Right lobe of liver (tissue), 6 donors: ENCODE data around the gene PKP3. TPM values are rescaled to one million over a fixed set of nuclear protein-coding genes. Genes with fewer than 3 reads are reported as not detected.

Experiments used
- ATAC-seq, 4 donors: fragments of 200-7000 bp; cut with Tn5 transposase; one replicate each; pipeline ENCODE4 v1.9.1; 2020; ENCODE audit warnings: mild to moderate bottlenecking in 4 of 4, moderate library complexity in 4 of 4
- DNase-seq, 3 donors: peaks; one replicate each; pipeline ENCODE4 v3.0.0-alpha.2; 2020
- H3K27ac ChIP-seq, 3 donors: fragments of 200-600 bp; one replicate each; pipeline ENCODE4 v1.8.0; 2022
- H3K27me3 ChIP-seq, 2 donors: fragments of 200-600 bp; one replicate each; pipeline ENCODE4 v1.8.0; 2022
- H3K36me3 ChIP-seq, 4 donors: fragments of 200-600 bp; sonication (generic) in 1 of 4; one replicate each; pipeline versions ENCODE4 v1.5.1 to v1.8.0; 2017 to 2022; ENCODE audit warnings: control low read depth in 1 of 4
- H3K4me1 ChIP-seq, 4 donors: fragments of 200-600 bp; sonication (generic) in 1 of 4; one replicate each; pipeline versions ENCODE4 v1.5.1 to v1.8.0; 2017 to 2022; ENCODE audit warnings: control low read depth in 1 of 4
- H3K4me3 ChIP-seq, 3 donors: fragments of 200-600 bp; one replicate each; pipeline ENCODE4 v1.8.0; 2022
- H3K9me3 ChIP-seq, 4 donors: fragments of 200-600 bp; sonication (generic) in 1 of 4; one replicate each; pipeline versions ENCODE4 v1.5.1 to v1.8.0; 2017 to 2022; ENCODE audit warnings: control low read depth in 1 of 4
- CTCF ChIP-seq, 4 donors: fragments of 200-600 bp in 3 of 4; fragments of 450-650 bp in 1 of 4; IDR thresholded peaks; one replicate each; pipeline versions ENCODE4 v1.5.1 to v1.8.0; 2016 to 2022; ENCODE audit warnings: antibody characterized with exemption in 4 of 4, mild to moderate bottlenecking in 2 of 4
- POLR2A ChIP-seq: fragments of 450-650 bp; IDR thresholded peaks from one replicate; pipeline ENCODE4 v1.6.1; 2017; ENCODE audit warnings: antibody characterized with exemption, mild to moderate bottlenecking
- WGBS: methylation state at CpG from one replicate; pipeline ENCODE4 v1.1.6; 2018; ENCODE audit warnings: low coverage, low lambda C conversion rate; ENCODE audit not compliant: insufficient coverage; ENCODE audit errors: missing lambda C conversion rate; 5-methylcytosine and 5-hydroxymethylcytosine counted together
- intact Hi-C, 2 donors: fragments of 100-400 bp; cut with DNase I; formaldehyde crosslinking; loops; one replicate each; pipeline versions ENCODE4 v1.11.2 to v1.14.1; 2022
- total RNA-seq, 6 experiments: library from RNA; depleted of rRNA in 2 of 6; stranded (reverse); fragments of >200 nt in 2 of 6; fragmentation: NEBNext Ultra II Directional in 3 of 6; extraction: Animal tissue kit (Norgen Biotek cat#: 25700) in 3 of 6; gene quantifications; one replicate each; pipeline versions ENCODE4 v1.1.0 to v1.2.4, GENCODE V29; 2016 to 2023
- donor health status: DM: no; HTN: yes; CAD: no.
- donor health status: DM: no; HTN: no; CAD: no.
- donor health status: DM: no; HTN: no; CAD: no.
- donor health status: DM: no; HTN: yes; CAD: no.
- donor health status: DM: no; HTN: yes; CAD: no.

Gene PKP3
- total RNA-seq, 6 experiments from 2014 or later, result 0.43 to 1.5 (median 0.47) TPM; not detected in 3

GRCh38 chr11:418343-419247, 24.6 kb downstream of the PKP3 start:
- TF ChIP-seq POLR2A (no peak), CTCF (IDR thresholded peaks at IDR 0.05) (no peak)
- no peak for ATAC-seq
- intact Hi-C loops, result no loop called here

GRCh38 chr11:419248-420005, 25.4 kb downstream of the PKP3 start:
- Histone ChIP-seq H3K4me1 (peaks cover 0 to 8% (median 0%) of the 10 kb centered on the region in 4 donors), H3K4me3 (no peak overlapping the region), H3K27ac (no peak overlapping the region), H3K36me3 (no peaks in the 10 kb centered on the region), H3K27me3 (no peaks in the 10 kb centered on the region), H3K9me3 (no peaks in the 10 kb centered on the region)
- no CpG with 5 or more reads among the region's 20 CpGs for WGBS
- DNase-seq, result peak in 1 of 3 donors; percentile 48
- intact Hi-C loops, result no loop called here
- TF ChIP-seq POLR2A, result no peak
- TF ChIP-seq CTCF (IDR thresholded peaks at IDR 0.05), result no peak
- ATAC-seq, result no peak

More at GRCh38 chr11:418343-419247, 24.6 kb downstream of the PKP3 start:
- Histone ChIP-seq H3K4me1 (peaks cover 0 to 8% (median 0%) of the 10 kb centered on the region in 4 donors), H3K36me3 (no peaks in the 10 kb centered on the region), H3K9me3 (no peaks in the 10 kb centered on the region), H3K27me3 (no peaks in the 10 kb centered on the region), H3K4me3 (no peak overlapping the region), H3K27ac (no peak overlapping the region)
- DNase-seq, result peak in 1 of 3 donors; percentile 54
- 84% methylated on average over 15 of the region's 30 CpGs for WGBS

GRCh38 chr11:420054-420910, 26.3 kb downstream of the PKP3 start:
- H3K4me3 ChIP-seq, result no peak overlapping the region
- ATAC-seq (no peak), DNase-seq (peak in 2 of 3 donors; percentile 16 to 51)
- H3K27me3 ChIP-seq, result no peaks in the 10 kb centered on the region
- no peak overlapping the region for H3K27ac ChIP-seq
- WGBS, result no CpG with 5 or more reads among the region's 71 CpGs
- peaks cover 0 to 8% (median 0%) of the 10 kb centered on the region in 4 donors for H3K4me1 ChIP-seq
- intact Hi-C loops, result no loop called here
- TF ChIP-seq CTCF (IDR thresholded peaks at IDR 0.05), result no peak
- TF ChIP-seq POLR2A, result no peak
- no peaks in the 10 kb centered on the region for H3K36me3 ChIP-seq
- no peaks in the 10 kb centered on the region for H3K9me3 ChIP-seq

- intact Hi-C loops, result no loop called here
Measured at GRCh38 chr11:420911-421321, 26.9 kb downstream of the PKP3 start.

More at GRCh38 chr11:420911-421321, 26.9 kb downstream of the PKP3 start:
- Histone ChIP-seq H3K27ac (no peak overlapping the region), H3K27me3 (no peaks in the 10 kb centered on the region), H3K36me3 (no peaks in the 10 kb centered on the region), H3K4me1 (peaks cover 0 to 8% (median 0%) of the 10 kb centered on the region in 4 donors), H3K9me3 (no peaks in the 10 kb centered on the region), H3K4me3 (no peak overlapping the region)
- ATAC-seq (no peak), DNase-seq (peak in 1 of 3 donors; percentile 42)
- TF ChIP-seq CTCF (IDR thresholded peaks at IDR 0.05), result no peak
- no peak for TF ChIP-seq POLR2A
- WGBS, result 95% methylated on average over 9 of the region's 21 CpGs
